Caki2 (cell line): Measurements from ENCODE around the gene AP1G2. TPM values are rescaled to one million over a fixed set of nuclear protein-coding genes. Genes with fewer than 3 reads are reported as not detected.
"Not testable (repeated sequence)": the region's sequence is repeated elsewhere in the genome, so short reads cannot be mapped to it uniquely, and the experiment has no call there.

Experiments used
- DNase-seq: peaks from one replicate; pipeline ENCODE4 v3.0.0-alpha.2; 2015; ENCODE audit warnings: low read depth
- in situ Hi-C: cut with HindIII; loops from 2 replicates; pipeline ENCODE4 v1.10.0; 2016; ENCODE audit warnings: low sequenced_read_pairs, low pct_unique_long_range_greater_than_20kb, mixed read lengths
- total RNA-seq: library from RNA; depleted of rRNA; stranded (reverse); fragments of >200 nt; shearing (Covaris generic); gene quantifications from 2 replicates; pipeline ENCODE4 v1.2.3, GENCODE V29; 2014; ENCODE audit warnings: low replicate concordance

The AP1G2 gene
- total RNA-seq, 1 experiment from 2014 or later: 38.9 TPM

- in situ Hi-C loops: no loop called here
- no peak for DNase-seq
These were observed 16.8 kb downstream of the AP1G2 start for GRCh38 chr14:23550812-23551265.

- in situ Hi-C loops: no loop called here
- DNase-seq: no peak
These were observed 17.3 kb downstream of the AP1G2 start for GRCh38 chr14:23550131-23550811.

GRCh38 chr14:23548351-23549318 lies 19.0 kb downstream of the AP1G2 start:
- no peak for DNase-seq
- in situ Hi-C loops: no loop called here

- in situ Hi-C loops: no loop called here
- DNase-seq: no peak
These were observed 19.7 kb downstream of the AP1G2 start for GRCh38 chr14:23547924-23548323.

GRCh38 chr14:23546450-23547035 lies 21.0 kb downstream of the AP1G2 start:
- in situ Hi-C loops: no loop called here
- no peak for DNase-seq

GRCh38 chr14:23545740-23546365 lies 21.7 kb downstream of the AP1G2 start:
- in situ Hi-C loops: no loop called here
- DNase-seq: no peak

GRCh38 chr14:23544511-23545447 lies 22.8 kb downstream of the AP1G2 start:
- no peak for DNase-seq
- in situ Hi-C loops: no loop called here

- no peak for DNase-seq
- in situ Hi-C loops: no loop called here
These were observed 24.2 kb downstream of the AP1G2 start for GRCh38 chr14:23543403-23543802.

GRCh38 chr14:23542261-23542660 lies 25.3 kb downstream of the AP1G2 start:
- in situ Hi-C loops: no loop called here
- no peak for DNase-seq

- no peak for DNase-seq
- in situ Hi-C loops: no loop called here
These were observed 27.5 kb downstream of the AP1G2 start for GRCh38 chr14:23540141-23540469.

- in situ Hi-C loops: no loop called here
- DNase-seq: no peak
These were observed 28.1 kb downstream of the AP1G2 start for GRCh38 chr14:23539248-23540140.

GRCh38 chr14:23538785-23539184 lies 28.8 kb downstream of the AP1G2 start:
- in situ Hi-C loops: no loop called here
- no peak for DNase-seq

GRCh38 chr14:23538050-23538718 lies 29.4 kb downstream of the AP1G2 start:
- in situ Hi-C loops: no loop called here
- DNase-seq: no peak

- no peak for DNase-seq
- in situ Hi-C loops: no loop called here
These were observed 30.1 kb downstream of the AP1G2 start for GRCh38 chr14:23537351-23538049.

GRCh38 chr14:23536906-23537305 lies 30.7 kb downstream of the AP1G2 start:
- in situ Hi-C loops, DNase-seq: not testable (repeated sequence)

GRCh38 chr14:23536494-23536893 lies 31.1 kb downstream of the AP1G2 start:
- in situ Hi-C loops: no loop called here
- no peak for DNase-seq
